HEK293T (cell line): ENCODE results near the gene SUPT3H.

Experiments used
- BHLHE40 ChIP-seq: fragments of 450-650 bp; IDR thresholded peaks from 2 replicates; pipeline ENCODE4 v1.6.1; 2016; ENCODE audit warnings: mild to moderate bottlenecking, moderate library complexity, borderline replicate concordance
- CTBP1 ChIP-seq: fragments of 450-650 bp; IDR thresholded peaks from 2 replicates; pipeline ENCODE4 v1.6.1; 2016; ENCODE audit warnings: borderline replicate concordance
- FOXK2 ChIP-seq: fragments of 450-650 bp; IDR thresholded peaks from 2 replicates; pipeline ENCODE4 v1.6.1; 2016; ENCODE audit warnings: mild to moderate bottlenecking
- FOXM1 ChIP-seq: fragments of 450-650 bp; IDR thresholded peaks from 2 replicates; pipeline ENCODE4 v1.6.1; 2017; ENCODE audit warnings: mild to moderate bottlenecking, borderline replicate concordance
- HDGF ChIP-seq: fragments of 450-650 bp; IDR thresholded peaks from 2 replicates; pipeline ENCODE4 v1.6.1; 2017; ENCODE audit warnings: antibody characterized with exemption, borderline replicate concordance

- TF ChIP-seq FOXK2 (no peak), FOXM1 (no peak), BHLHE40 (no peak), CTBP1 (no peak), HDGF (no peak)
Measured at GRCh38 chr6:44940367-44940766, 437.4 kb downstream of the SUPT3H start.
